Measurements from ENCODE around the gene ABLIM1. TPM values are rescaled to one million over a fixed set of nuclear protein-coding genes. Genes with fewer than 3 reads are reported as not detected.

Gene ABLIM1
- total RNA-seq, 1 experiment from 2014 or later: 62.1 TPM

DNA sequence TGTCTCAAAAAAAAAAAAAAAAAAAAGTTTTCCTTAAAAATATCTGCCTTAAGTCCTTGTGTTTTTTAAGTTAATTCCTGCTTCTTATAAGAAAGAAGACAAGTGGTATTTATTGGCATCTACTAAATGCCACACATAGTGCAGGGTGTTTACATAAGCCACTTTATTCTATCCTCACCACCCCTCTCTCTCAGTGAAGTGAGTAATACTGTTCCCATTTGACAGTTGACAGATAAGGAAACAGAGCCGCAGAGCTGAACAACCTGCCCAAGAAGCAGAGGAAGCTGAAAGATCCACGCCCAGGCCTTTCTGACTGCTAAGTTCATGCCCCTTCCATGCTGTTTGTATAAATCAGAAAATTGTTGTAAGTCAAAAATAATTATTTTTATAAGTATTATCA, 54.1 kb downstream of the ABLIM1 start (continued):
- TF ChIP-seq, protein P1, sequence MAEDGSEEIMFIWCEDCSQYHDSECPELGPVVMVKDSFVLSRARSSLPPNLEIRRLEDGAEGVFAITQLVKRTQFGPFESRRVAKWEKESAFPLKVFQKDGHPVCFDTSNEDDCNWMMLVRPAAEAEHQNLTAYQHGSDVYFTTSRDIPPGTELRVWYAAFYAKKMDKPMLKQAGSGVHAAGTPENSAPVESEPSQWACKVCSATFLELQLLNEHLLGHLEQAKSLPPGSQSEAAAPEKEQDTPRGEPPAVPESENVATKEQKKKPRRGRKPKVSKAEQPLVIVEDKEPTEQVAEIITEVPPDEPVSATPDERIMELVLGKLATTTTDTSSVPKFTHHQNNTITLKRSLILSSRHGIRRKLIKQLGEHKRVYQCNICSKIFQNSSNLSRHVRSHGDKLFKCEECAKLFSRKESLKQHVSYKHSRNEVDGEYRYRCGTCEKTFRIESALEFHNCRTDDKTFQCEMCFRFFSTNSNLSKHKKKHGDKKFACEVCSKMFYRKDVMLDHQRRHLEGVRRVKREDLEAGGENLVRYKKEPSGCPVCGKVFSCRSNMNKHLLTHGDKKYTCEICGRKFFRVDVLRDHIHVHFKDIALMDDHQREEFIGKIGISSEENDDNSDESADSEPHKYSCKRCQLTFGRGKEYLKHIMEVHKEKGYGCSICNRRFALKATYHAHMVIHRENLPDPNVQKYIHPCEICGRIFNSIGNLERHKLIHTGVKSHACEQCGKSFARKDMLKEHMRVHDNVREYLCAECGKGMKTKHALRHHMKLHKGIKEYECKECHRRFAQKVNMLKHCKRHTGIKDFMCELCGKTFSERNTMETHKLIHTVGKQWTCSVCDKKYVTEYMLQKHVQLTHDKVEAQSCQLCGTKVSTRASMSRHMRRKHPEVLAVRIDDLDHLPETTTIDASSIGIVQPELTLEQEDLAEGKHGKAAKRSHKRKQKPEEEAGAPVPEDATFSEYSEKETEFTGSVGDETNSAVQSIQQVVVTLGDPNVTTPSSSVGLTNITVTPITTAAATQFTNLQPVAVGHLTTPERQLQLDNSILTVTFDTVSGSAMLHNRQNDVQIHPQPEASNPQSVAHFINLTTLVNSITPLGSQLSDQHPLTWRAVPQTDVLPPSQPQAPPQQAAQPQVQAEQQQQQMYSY (CRISPR knock-in tag; IDR thresholded peaks at IDR 0.05): no peak
- TF ChIP-seq, protein P2, sequence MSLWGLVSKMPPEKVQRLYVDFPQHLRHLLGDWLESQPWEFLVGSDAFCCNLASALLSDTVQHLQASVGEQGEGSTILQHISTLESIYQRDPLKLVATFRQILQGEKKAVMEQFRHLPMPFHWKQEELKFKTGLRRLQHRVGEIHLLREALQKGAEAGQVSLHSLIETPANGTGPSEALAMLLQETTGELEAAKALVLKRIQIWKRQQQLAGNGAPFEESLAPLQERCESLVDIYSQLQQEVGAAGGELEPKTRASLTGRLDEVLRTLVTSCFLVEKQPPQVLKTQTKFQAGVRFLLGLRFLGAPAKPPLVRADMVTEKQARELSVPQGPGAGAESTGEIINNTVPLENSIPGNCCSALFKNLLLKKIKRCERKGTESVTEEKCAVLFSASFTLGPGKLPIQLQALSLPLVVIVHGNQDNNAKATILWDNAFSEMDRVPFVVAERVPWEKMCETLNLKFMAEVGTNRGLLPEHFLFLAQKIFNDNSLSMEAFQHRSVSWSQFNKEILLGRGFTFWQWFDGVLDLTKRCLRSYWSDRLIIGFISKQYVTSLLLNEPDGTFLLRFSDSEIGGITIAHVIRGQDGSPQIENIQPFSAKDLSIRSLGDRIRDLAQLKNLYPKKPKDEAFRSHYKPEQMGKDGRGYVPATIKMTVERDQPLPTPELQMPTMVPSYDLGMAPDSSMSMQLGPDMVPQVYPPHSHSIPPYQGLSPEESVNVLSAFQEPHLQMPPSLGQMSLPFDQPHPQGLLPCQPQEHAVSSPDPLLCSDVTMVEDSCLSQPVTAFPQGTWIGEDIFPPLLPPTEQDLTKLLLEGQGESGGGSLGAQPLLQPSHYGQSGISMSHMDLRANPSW (CRISPR knock-in tag; conservative IDR thresholded peaks at IDR 0.05; ENCODE audit: low read depth): no peak

DNA sequence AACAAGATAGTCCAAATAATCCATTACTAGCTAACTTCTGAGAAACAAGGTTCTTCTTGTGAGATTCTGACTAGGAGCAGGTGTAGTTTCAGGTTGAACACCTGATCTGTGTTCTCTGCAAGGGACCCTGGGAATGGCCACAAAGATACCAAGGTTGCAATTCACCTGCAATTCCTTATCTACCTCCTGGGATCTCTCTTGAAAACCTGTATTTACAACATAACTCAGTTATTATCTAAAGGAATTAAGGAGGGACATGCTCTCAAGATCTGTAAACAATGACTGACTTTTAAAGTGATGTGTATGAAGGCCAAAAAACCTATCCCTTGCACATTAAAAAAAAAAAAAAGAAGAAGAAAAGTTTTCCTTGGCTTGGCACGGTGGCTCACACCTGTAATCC, 54.8 kb downstream of the ABLIM1 start:
- Mint-ChIP-seq H3K27ac (no peak overlapping the region), H3K4me1 (peaks cover 14% of the 10 kb centered on the region), H3K36me3 (no peaks in the 10 kb centered on the region), H3K27me3 (ENCODE audit: low read depth) (no peaks in the 10 kb centered on the region), H3K9me3 (no peaks in the 10 kb centered on the region), H3K4me3 (no peak overlapping the region)
- TF ChIP-seq, protein P3, sequence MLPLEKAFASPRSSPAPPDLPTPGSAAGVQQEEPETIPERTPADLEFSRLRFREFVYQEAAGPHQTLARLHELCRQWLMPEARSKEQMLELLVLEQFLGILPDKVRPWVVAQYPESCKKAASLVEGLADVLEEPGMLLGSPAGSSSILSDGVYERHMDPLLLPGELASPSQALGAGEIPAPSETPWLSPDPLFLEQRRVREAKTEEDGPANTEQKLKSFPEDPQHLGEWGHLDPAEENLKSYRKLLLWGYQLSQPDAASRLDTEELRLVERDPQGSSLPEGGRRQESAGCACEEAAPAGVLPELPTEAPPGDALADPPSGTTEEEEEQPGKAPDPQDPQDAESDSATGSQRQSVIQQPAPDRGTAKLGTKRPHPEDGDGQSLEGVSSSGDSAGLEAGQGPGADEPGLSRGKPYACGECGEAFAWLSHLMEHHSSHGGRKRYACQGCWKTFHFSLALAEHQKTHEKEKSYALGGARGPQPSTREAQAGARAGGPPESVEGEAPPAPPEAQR (CRISPR knock-in tag; IDR thresholded peaks at IDR 0.05): no peak
- TF ChIP-seq, protein P4, sequence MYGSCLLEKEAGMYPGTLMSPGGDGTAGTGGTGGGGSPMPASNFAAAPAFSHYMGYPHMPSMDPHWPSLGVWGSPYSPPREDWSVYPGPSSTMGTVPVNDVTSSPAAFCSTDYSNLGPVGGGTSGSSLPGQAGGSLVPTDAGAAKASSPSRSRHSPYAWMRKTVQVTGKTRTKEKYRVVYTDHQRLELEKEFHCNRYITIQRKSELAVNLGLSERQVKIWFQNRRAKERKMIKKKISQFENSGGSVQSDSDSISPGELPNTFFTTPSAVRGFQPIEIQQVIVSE (CRISPR knock-in tag; IDR thresholded peaks at IDR 0.05; ENCODE audit: borderline replicate concordance): no peak
- ChIA-PET CTCF (no interaction called here), POLR2A (no interaction called here)
- ATAC-seq: no peak
- DNase-seq (ENCODE audit: low spot score): no peak

DNA sequence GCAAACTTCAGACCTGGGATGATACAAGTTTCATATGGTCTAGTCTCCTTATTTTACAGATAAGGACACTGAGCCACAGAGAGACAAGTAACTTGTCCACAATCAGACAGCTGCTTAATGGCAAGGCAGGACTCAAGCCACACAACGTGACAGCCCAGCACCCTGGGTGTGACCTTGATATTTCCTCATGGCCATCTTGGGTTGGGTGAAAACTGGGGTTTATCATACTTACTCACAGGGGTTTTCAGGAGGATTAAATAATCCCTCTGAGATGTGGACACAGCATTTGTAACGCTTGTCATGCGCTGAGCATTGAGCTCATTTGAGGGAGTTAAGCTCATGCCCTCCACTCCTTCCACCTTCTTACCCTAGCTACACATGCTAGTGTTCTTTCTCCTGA, 58.0 kb downstream of the ABLIM1 start:
- no peak overlapping the region for H3K27ac Mint-ChIP-seq
- ATAC-seq (no peak), DNase-seq (ENCODE audit: low spot score) (no peak)
- no peaks in the 10 kb centered on the region for H3K27me3 Mint-ChIP-seq (ENCODE audit: low read depth)
- ChIA-PET POLR2A (no interaction called here), CTCF (interaction anchor here (1.3 kb wide), 1 partner anchor 104 kb away, joined by 3 read pairs; no protein-coding TSS in a partner anchor)
- no peak overlapping the region for H3K4me3 Mint-ChIP-seq
- H3K4me1 Mint-ChIP-seq: peaks cover 8% of the 10 kb centered on the region; the same call in 1 of the 2 replicates
- TF ChIP-seq ESRRA (CRISPR knock-in tag; IDR thresholded peaks at IDR 0.05; ENCODE audit: borderline replicate concordance) (no peak), NFATC4 (CRISPR knock-in tag; IDR thresholded peaks at IDR 0.05) (no peak), JAZF1 (CRISPR knock-in tag; IDR thresholded peaks at IDR 0.05) (no peak)
- TF ChIP-seq, protein P5, sequence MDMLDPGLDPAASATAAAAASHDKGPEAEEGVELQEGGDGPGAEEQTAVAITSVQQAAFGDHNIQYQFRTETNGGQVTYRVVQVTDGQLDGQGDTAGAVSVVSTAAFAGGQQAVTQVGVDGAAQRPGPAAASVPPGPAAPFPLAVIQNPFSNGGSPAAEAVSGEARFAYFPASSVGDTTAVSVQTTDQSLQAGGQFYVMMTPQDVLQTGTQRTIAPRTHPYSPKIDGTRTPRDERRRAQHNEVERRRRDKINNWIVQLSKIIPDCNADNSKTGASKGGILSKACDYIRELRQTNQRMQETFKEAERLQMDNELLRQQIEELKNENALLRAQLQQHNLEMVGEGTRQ (CRISPR knock-in tag; IDR thresholded peaks at IDR 0.05): no peak
- H3K9me3 Mint-ChIP-seq: no peaks in the 10 kb centered on the region
- no peaks in the 10 kb centered on the region for H3K36me3 Mint-ChIP-seq

DNA sequence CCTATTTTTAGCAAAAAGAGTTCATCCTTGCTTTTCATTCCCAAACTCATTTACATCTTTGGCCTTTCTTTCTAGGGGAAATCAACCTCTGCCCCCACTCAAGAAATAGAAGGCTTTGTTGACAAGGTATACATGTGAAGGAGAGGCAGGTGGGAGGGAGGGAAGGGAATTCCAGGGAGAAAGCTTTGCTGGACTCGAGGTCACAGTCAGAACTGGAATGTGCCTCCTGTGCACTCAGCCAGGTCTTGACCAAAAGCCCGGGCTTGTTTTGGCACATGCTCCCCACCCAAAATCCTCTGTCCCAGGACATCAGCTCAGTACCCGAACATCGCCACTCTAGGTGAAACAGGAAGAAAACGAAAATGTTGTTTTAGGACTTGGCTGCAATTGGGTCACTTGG, 61.3 kb downstream of the ABLIM1 start:
- H3K27me3 Mint-ChIP-seq (ENCODE audit: low read depth): no peaks in the 10 kb centered on the region
- CTCF ChIA-PET: no interaction called here
- H3K9me3 Mint-ChIP-seq: peaks cover 13% of the 10 kb centered on the region
- POLR2A ChIA-PET: no interaction called here
- no peak for DNase-seq (ENCODE audit: low spot score)
- no peak overlapping the region for H3K27ac Mint-ChIP-seq
- H3K36me3 Mint-ChIP-seq: no peaks in the 10 kb centered on the region
- no peak overlapping the region for H3K4me3 Mint-ChIP-seq
- H3K4me1 Mint-ChIP-seq: no peaks in the 10 kb centered on the region
- no peak for ATAC-seq
- TF ChIP-seq CREB1 (CRISPR knock-in tag; IDR thresholded peaks at IDR 0.05) (no peak), ELF4 (CRISPR knock-in tag; IDR thresholded peaks at IDR 0.05; ENCODE audit: low read depth) (no peak), FOXK1 (CRISPR knock-in tag; IDR thresholded peaks at IDR 0.05) (no peak), ZNF121 (CRISPR knock-in tag; IDR thresholded peaks at IDR 0.05) (no peak), ZNF219 (CRISPR knock-in tag; IDR thresholded peaks at IDR 0.05; ENCODE audit: borderline replicate concordance) (no peak)
- TF ChIP-seq, protein P6, sequence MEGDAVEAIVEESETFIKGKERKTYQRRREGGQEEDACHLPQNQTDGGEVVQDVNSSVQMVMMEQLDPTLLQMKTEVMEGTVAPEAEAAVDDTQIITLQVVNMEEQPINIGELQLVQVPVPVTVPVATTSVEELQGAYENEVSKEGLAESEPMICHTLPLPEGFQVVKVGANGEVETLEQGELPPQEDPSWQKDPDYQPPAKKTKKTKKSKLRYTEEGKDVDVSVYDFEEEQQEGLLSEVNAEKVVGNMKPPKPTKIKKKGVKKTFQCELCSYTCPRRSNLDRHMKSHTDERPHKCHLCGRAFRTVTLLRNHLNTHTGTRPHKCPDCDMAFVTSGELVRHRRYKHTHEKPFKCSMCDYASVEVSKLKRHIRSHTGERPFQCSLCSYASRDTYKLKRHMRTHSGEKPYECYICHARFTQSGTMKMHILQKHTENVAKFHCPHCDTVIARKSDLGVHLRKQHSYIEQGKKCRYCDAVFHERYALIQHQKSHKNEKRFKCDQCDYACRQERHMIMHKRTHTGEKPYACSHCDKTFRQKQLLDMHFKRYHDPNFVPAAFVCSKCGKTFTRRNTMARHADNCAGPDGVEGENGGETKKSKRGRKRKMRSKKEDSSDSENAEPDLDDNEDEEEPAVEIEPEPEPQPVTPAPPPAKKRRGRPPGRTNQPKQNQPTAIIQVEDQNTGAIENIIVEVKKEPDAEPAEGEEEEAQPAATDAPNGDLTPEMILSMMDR (IDR thresholded peaks at IDR 0.05): no peak
- TF ChIP-seq, protein P7, sequence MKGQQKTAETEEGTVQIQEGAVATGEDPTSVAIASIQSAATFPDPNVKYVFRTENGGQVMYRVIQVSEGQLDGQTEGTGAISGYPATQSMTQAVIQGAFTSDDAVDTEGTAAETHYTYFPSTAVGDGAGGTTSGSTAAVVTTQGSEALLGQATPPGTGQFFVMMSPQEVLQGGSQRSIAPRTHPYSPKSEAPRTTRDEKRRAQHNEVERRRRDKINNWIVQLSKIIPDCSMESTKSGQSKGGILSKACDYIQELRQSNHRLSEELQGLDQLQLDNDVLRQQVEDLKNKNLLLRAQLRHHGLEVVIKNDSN (CRISPR knock-in tag; IDR thresholded peaks at IDR 0.05): no peak
- TF ChIP-seq, protein P8, sequence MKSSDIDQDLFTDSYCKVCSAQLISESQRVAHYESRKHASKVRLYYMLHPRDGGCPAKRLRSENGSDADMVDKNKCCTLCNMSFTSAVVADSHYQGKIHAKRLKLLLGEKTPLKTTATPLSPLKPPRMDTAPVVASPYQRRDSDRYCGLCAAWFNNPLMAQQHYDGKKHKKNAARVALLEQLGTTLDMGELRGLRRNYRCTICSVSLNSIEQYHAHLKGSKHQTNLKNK (CRISPR knock-in tag; IDR thresholded peaks at IDR 0.05): no peak
